Suprapubic skin (tissue), 4 donors: ENCODE data around the gene TREM2.

ENCODE experiments used
- CTCF ChIP-seq, 2 donors: fragments of 200-600 bp in 1 of 2; fragments of 450-650 bp in 1 of 2; sonication (generic) in 1 of 2; IDR thresholded peaks; one replicate each; pipeline ENCODE4 v1.5.1; 2016 to 2019; ENCODE audit warnings: antibody characterized with exemption in 2 of 2, mild to moderate bottlenecking in 1 of 2, moderate library complexity in 1 of 2
- EP300 ChIP-seq: sonication (generic); formaldehyde crosslinking; IDR thresholded peaks from one replicate; pipeline ENCODE4 v1.6.1; 2017; ENCODE audit warnings: antibody characterized with exemption
- POLR2A ChIP-seq, 2 donors: fragments of 450-650 bp; IDR thresholded peaks; one replicate each; pipeline ENCODE4 v1.6.1; 2017; ENCODE audit warnings: antibody characterized with exemption in 2 of 2, mild to moderate bottlenecking in 2 of 2, moderate library complexity in 2 of 2
- POLR2AphosphoS5 ChIP-seq, 3 donors: sonication (generic); formaldehyde crosslinking; IDR thresholded peaks; one replicate each; pipeline ENCODE4 v1.6.1; 2017; ENCODE audit warnings: antibody characterized with exemption in 3 of 3

DNA sequence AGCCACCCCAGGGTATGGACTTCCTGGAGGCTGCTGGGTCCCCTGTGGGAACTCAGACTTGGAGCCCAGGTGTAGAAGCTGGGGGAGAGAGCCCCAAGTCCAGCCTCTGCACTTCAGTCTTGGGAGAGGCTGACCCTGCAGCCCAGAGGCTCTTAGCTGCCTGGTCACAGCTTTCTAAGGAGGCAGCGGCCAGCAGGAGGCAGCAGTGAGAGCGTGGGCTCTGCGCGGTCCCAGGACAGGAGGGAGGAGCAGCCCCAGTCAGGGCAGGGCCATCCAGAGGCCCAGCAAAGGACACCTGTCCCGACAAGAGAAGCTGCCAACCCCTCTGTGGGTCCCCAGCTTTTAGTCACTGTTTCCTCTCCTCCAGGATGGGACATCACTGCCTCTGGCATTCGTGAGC is 28.7 kb upstream of the TREM2 start:
- TF ChIP-seq CTCF (IDR thresholded peaks at IDR 0.05), result no peak
- TF ChIP-seq POLR2A (IDR thresholded peaks at IDR 0.05), result no peak
- TF ChIP-seq EP300, result no peak
- TF ChIP-seq POLR2AphosphoS5 (IDR thresholded peaks at IDR 0.05), result no peak
